SIG-M5 treated with dmso at 0.1 percent for 504 hours (cell line): Measurements from ENCODE around the gene VAX1.
"Not testable (repeated sequence)": the region's sequence is repeated elsewhere in the genome, so short reads cannot be mapped to it uniquely, and the experiment has no call there.

Experiments
- DNase-seq: peaks from one replicate; lab custom pipeline; 2025; ENCODE audit not compliant: unreplicated experiment; lab: John Stamatoyannopoulos, UW

Gene VAX1, protein sequence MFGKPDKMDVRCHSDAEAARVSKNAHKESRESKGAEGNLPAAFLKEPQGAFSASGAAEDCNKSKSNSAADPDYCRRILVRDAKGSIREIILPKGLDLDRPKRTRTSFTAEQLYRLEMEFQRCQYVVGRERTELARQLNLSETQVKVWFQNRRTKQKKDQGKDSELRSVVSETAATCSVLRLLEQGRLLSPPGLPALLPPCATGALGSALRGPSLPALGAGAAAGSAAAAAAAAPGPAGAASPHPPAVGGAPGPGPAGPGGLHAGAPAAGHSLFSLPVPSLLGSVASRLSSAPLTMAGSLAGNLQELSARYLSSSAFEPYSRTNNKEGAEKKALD

DNA sequence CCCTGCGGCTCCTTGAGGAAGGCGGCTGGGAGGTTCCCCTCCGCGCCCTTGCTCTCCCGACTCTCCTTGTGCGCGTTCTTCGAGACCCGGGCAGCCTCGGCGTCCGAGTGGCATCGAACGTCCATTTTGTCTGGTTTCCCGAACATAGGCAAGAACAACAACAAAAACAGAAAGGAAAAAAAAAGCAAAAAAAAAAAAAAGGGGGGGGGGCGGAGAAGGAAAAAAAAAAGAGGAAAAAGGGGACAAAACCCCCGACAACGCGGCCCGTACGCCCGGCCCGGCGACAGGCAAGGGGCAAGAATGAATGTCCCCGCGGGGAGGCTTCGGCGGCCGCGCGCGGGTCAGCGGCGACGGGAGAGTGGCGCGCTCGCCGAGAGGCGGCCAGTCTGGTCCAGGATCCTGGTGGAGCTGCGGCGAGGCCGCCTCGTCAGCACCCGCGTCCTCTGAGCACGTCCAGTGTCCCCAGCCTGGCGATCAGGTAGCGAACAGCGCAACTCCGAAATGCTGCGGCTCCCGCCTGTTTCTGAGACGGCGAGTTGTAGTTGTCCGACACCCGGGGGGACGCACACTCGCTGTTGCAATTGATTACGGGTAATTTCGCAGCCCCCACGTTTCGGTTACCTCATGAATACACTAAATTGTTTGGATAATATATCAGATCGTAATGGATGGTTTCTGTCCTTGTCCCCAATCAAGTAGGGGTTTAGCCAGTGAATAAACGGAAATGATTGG is at the start of gene VAX1:
Gene VAX1, minus strand, starts transcription at position 360 of the 732 bp plus-strand sequence. Its CDS starts 214 bp downstream, at position 146.
- DNase-seq: no peak

DNA sequence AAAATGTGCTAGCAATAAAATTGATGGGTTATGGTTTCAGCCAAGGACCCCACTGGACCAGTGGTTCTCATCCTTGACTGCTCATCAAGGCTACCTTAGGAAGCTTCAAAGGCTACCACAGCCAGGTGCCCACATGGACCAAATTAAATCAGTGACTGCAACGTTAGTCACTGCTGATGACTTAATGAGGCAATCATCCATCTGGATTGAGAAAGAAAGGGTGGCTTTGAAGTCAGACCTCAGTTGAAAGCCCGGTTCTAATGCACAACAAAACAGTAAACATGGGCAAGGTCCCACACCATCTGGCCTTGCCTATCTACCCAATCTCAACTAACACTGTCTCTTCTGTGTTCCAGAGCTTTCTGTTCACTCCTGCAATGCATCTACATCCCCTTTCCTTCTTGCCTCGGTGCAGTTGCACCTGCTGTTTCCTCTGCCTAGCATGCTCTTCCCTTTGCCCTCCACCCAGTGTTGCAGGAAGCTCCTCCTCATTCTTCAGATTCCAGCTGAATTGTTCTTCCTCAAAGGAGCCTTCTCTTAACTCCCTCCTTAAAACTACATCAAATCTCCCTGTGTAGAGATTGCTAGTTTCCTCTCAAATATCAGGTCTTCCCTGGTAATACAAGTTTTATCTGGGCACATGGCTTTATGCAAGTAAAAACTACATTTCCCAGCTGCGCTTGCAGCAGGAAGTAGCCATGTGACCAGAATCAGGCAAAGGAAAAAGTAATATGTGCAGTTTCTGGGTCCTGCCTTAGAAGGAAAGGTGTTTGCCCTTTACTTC is 49.0 kb upstream of the VAX1 start:
- DNase-seq: no peak

- not testable (repeated sequence) for DNase-seq
Observed at GRCh38 chr10:117185817-117186216, 47.7 kb upstream of the VAX1 start.

DNA sequence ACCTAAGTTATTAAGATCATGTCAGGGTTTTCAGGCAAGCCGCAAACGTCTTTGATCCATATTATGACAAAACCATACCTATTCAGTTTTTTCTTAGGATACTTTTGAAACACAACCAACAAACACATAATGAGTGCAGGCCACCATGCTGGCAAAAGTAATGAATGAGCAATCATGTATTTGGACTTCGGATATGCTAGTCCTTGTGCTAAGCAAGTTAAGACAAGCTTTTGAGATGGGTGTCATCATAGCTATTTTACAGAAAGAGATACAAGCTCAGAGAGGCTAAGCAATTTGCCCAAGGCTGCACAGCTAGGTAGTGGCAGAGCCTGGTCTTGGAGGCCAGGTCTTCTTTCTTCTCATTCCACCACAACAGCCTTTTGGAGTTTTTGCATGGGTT is 46.8 kb upstream of the VAX1 start:
- no peak for DNase-seq

- DNase-seq: no peak
Observed at GRCh38 chr10:117184296-117184695, 46.2 kb upstream of the VAX1 start.

- no peak for DNase-seq
Observed at GRCh38 chr10:117178190-117178589, 40.1 kb upstream of the VAX1 start.

DNA sequence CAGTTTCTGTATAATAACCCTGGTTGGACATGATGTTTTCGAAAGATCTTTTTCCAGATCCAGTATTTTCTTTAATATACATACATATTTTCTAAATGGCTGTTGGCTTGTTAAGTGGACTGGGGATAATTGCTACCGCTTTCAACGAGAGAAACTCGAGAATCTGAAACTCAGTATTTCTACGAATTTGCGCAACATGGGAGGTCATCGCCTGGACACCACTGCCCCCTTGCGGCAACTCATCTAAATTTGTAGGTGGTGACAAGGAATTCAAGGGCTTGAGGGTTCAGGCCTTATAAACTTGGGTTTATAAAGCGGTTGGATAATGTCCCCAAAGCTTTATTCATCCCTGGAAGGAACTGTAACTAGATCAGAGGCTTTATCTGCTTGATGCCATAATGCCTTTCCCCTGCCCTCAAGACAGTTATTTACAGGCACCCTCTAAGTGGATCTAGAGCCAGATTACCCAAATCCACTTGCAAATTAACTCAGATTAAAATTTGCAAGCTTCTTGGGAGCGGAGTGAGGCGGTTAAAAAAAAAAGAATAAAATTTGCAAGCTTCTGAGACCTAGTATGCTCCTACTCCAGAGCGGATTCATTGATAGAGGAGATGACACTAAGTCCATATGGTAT is 37.9 kb upstream of the VAX1 start:
- peak; percentile 68 for DNase-seq

GRCh38 chr10:117175215-117175900 is 37.3 kb upstream of the VAX1 start:
- peak; percentile 24 for DNase-seq

DNA sequence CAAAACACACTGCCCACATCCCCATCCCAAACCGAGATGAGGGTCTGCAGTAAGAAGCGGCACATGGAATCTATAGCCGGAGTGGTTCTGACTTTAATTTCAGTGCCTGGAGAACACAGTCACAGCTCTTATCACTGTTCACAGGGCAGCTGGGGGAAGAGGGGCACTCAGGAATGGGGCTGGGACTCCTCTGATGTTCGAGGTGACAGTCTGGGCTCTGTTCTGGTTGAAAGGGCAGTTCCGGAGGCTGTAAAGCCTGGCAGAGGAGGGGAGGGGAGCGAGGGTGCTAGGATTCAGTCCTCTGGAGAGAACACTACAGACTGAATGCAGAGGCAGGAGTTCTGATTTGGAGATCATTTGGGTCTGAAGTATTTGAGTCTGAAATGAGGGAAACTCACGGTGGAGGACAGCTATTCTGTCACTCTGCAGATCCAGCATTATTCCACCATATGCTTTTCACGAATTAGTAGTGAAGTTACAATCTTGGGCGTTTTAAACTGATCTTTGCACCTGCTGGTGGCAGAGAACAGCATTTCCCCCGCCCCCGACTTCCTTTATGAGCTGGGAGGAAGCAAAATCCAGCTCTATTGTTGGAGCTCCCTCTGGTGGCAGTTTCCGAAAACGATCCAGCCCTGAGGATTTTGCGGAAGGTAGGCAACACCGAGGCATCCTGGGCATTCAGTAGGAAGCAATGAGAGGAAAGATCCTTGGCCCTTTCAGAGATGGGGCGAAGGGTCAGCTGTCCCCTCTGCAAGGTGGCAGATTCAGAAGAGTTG is 36.6 kb upstream of the VAX1 start:
- DNase-seq: peak; percentile 76

GRCh38 chr10:117170244-117170643 is 32.2 kb upstream of the VAX1 start:
- no peak for DNase-seq

DNA sequence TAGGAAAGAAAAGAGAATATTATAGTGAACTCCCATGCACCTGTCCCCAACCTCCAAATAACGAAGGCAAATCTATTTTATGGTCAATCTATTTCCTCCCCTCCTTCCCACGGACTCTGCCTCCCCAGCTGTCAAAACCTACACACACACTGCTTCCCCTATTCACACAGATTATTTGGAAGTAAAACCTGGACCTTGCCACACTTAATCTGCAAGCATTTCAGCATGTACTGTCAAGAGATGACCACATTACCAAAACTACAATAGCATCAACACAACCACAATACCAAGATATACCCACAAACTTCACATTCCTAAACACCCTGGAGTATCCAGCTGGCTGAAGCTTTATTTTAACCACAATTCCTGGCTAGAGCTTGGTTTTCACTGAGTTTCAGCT is 31.4 kb upstream of the VAX1 start:
- DNase-seq: no peak

DNA sequence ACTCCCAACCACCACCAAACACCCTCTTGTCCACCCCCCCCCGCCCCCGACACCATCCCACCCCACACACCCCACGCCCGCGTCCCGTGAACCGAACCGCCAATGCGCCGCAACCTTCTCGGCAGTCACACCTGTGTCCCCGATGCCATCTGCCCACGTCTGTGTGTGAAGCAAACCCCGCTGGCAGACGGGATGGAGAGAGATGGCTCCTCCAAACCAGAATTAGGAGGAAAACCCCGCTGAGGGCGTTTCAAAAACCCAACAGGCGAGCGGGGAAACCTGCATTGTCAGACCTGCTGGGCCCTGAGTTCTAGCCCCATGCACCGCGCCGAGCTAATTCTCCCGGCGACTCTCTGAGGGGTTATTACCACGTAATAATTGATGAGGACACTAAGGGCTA is 30.7 kb upstream of the VAX1 start:
- no peak for DNase-seq

DNA sequence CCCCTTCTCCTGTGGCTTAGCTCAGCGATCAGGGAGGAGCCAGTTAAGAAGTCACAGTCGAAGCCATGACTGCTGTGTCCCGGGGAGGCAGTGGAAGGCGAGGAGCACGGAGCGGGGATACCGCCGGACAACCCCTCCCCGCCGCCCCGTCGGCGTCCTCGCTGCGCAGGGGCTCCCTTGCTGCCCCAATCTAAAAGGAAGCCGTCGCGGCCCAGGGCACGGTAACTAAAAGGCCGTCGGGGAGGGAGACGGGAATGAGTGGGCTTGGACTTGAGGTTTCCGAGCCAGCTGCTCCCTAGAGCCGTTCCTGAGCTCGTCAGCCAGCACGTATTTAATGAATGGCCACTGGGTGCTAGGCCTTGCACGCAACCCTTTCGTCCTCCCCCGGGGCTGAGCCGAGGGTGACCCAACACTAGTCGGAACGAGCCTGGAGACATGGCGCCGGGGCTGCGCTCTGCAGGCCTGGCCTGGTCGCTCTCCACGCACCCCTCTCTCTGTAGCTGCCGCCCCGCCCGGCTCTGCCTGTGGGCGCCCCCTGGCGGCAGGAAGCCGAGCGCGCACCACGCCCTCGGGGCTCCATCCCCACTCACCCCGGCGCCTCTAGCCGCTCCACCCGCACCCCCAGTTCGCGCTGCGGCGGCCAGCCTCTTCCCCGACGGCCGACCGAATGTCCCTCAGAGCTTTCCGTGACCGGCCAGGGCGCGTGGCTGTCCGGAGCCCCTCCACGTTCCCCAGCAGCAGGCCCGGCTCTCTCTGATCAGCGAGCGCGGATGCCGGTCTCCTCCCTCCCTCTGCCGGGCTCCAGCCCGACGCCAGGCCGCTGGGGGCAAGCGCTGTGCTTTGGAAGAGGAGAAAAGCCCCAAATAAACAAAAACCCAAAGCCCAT is 30.0 kb upstream of the VAX1 start:
- DNase-seq: peak; percentile 42

DNA sequence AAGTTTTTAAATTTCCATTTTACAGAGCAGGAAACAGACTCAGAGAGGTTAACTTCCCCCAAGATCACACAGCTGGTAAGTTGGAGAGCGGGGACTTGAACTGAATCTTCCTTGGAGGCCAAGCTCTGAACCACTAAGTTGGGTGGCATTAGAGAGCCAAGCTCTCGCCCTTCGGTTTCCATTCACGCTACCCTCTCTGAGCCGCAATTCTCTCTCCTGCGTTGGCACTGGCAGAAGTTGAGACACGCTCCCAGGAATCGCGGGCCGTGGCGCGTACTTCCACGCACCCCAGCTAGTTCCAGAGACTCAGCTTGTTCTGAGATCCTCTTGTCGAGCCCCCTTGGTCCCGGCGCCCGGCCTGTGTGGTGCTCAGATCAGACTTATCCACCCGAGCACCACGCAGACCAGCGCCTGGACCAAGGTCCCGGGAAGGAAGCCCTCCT is 29.3 kb upstream of the VAX1 start:
- DNase-seq: no peak

GRCh38 chr10:117166418-117167345 is 28.6 kb upstream of the VAX1 start:
- DNase-seq: no peak

GRCh38 chr10:117165538-117166417 is 27.7 kb upstream of the VAX1 start:
- peak; percentile 15 for DNase-seq
